Hematopoietic multipotent progenitor cell treated with erythropoietin and hydrocortisone succinate and interleukin-3 and kit ligand, for 17 days (in vitro differentiated cells): Measurements from ENCODE around the gene SYT2.
A peak's percentile ranks its signal among the peaks of the same experiment; 100 is the strongest.
"Not testable (repeated sequence)": the region's sequence is repeated elsewhere in the genome, so short reads cannot be mapped to it uniquely, and the experiment has no call there.

Experiments used
- DNase-seq: peaks from one replicate; pipeline ENCODE4 v3.0.0-alpha.2; 2015; ENCODE audit warnings: low spot score

Gene SYT2

DNA sequence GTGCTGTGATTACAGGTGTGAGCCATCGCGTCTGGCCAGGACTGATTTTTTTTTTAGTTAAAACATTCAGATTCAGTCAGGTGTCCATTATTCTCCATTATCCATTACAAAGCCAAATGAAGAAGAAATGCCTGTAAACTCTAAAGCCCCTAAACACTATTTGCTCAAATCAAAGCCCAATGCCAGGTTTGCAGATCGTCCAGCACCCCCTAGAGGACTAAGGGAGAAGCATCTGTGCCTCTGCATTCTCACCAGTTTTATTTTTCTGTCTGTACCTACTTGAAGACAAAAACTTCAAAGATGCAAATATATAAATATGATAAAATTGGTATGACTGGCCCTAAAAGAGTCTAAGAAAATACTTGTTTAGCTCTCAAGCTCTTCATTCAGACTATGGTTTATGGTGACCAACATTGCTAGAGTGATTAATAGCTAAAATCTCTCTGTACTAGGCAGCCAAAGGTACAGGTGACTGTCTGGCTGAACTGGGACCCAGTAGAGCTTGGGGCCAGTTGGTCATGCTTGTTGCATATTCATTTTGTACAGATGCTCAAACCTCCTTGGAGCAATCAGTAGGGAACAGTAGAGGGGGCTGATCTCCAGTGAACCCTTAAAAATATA lies 138.4 kb downstream of the SYT2 start:
- peak; percentile 33 for DNase-seq

DNA sequence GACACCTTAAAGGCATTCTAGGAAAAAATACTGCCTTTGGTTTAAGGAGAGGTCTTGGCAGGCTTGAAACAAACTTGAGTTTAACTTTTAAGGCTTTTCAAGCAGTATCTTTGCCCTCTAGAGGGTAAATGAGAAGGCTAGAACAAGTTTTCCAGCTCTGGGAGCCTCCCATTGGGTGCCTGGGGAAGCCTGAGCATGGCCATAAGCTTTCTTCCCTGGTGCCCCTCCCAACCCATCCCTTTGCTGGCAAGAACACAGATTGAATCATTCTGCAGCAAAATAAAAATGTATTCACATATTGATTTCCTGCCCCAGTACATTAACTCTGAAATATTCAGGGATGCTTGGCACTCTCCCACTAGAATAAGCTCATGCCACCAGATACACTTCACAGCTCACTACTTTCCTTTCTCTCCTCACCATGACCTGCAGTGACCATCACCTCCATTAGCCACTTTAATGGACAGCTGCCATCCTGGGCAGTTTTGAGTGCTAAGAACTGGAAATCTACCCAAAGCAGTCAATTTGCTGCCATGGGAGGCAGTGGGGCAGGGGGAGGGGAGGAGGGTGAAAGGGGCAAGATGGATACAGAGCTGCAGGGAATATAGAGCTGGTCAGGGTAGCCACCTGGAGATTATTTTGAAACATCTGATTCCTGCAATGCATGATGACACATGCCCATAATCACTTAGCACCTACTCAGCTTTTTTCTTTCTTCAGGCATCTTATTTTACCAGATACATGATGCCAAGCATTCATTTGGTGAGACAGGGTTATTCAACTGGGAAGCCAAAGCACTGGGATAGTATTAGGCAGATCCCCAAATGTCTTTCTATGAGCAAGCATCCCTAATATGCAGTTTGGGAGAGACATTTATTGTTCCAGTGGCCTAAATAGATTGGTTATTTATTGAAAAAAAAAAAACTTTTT lies 140.6 kb downstream of the SYT2 start:
- DNase-seq, result no peak

DNA sequence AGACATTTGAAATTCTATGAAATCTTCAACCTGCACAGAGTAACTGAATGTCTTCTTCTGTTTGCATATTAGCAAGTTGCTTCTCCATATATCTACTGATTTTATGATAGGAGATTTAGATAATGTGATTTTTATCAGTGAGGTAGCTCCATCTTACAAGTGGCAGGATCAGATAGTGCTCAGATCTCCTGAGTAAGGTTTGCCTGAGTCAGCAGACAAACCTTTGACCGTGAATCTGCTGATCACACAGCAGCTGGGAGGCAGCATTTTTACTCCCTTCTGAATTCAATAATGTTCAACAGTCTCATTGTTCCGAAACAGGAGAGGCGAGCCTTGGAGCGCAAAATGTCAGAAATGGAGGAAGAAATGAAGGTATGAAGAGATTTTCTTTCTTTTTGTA lies 141.4 kb downstream of the SYT2 start:
- no peak for DNase-seq

DNA sequence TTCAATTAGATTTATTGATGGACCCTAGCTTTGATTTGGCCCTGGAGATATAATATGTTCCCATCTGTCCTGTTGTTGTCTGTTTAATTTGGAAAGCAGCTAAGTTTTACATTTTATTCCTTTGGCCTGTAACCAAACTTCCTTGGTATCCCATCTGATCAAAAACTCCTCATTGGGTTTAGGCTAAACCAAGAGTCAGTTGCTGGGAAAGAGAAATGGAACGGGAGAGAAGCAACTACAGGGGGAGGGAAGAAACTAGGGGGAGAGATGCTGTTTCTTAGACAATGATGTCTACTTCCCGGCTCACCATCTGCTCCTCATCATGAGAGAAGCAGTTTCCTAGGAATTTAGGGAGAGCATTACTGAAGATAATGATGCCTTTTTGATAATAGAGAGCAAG lies 141.8 kb downstream of the SYT2 start:
- no peak for DNase-seq

DNA sequence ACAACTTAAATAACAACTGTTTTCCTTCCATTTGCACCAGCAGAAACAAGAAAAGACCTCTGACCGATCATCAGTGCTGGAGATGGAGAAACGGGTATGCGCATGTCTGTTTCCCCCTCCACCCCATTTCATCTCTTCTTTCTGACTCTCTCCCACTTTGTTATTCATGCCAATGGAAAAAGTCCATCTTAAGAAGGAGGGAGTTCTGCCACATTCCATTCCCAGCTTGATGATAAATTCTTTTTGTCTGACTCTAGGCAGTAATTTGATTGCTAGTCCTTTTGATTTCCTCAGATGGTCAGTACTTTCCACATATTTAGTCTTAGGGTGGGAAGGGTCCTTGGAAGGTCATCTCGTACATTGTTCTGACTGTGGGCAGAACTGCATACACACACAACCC lies 142.5 kb downstream of the SYT2 start:
- DNase-seq, result no peak

DNA sequence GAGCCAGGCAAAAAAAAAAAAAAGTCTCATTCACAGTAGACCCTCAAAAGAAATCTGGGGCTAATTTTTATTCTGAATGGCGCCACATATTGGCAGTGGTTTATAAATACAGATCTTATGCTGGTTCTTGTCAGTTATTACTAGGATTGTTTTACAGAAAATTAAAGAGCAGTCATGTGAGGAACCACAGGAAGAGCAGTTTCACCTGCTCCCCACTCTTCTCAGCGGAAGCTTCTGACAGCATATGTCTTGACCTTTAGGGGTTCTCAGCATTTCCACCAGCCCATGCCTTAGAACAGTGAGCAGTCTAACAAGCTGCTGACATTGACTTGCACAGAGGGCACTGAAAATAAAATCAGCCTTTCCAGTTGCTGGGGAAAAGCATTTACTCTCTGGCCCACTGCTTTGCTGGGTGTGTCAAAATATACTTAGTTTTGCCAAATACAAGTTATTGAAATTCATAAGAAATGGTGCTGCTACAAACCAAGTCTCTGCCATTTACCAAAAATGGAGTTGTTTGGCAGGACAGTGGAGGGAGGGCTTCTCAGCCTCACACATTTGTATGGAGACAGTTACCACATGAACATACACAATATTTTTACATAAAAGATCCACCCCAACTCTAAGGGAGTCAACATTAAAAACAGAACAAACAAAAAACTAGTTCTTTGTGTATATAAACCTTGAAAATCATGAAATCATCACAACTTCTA lies 144.2 kb downstream of the SYT2 start:
- no peak for DNase-seq

DNA sequence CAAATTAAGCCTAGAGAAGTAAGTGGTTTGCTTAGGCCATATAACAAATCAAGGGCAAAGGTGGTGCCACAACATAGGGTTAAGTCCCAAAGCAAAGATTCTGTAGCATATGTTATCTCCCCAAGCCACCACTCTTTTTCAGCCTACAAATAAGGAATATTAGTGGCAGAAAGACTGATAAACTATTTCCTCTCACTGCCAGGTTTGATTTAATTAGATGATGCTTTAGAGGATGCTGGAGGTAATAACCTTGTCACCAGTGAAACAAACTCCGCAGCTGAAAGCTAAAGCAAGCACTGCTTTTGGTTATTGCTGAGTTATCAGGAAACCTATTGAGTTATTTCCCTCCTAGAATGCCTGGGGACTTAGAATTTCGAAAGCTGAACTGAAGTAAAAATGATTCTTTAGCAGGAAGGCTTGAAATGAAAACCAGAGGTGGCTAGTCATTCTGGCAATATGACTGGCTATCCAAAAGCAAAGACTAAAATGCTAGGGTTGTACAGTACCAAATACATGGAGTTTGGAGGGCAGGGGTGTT lies 145.2 kb downstream of the SYT2 start:
- DNase-seq, result no peak

DNA sequence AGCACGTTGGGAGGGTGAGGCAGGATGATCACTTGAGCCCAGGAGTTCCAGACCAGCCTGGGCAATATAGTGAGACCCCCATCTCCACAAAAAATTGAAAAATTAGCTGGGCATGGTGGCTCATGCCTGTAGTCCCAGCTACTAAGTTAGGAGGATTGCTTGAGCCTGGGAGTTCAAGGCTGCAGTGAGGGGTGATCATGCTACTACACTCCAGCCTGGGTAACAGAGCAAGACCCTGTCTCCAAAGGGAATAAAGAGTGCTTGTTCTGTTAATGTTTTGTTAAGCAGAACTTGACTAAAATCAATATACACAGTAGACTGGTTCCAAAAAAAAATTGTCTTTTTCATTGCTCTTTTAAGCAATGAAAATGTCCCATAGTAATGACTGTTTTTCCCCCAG lies 146.4 kb downstream of the SYT2 start:
- no peak for DNase-seq

DNA sequence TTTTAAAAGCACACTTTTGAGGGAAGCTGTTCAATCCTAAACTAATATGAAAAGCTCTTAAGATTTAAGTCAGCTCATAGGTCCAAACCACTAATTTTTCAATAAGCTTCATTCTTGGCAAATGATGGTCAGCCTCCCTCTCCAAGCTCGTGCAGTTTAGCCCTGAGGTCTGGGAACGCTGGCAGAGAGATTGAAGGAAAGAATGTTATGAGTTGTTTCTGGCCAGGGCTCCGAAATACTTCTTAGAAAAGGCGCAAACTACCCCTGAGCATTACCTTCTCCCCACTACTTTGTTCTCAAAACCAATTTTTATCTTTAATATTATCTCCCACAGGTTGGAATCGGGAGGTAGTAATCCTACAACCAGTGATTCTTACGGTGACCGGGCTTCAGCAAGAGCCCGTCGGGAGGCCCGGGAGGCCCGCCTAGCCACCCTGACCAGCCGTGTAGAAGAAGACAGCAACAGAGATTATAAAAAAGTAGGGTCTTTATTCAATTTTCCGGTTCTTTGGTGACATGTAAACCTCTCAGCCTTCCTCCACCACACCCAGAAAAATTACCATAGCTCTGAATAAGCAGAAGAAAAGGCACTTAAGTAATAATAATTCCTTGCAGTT lies 147.7 kb downstream of the SYT2 start:
- DNase-seq, result no peak

DNA sequence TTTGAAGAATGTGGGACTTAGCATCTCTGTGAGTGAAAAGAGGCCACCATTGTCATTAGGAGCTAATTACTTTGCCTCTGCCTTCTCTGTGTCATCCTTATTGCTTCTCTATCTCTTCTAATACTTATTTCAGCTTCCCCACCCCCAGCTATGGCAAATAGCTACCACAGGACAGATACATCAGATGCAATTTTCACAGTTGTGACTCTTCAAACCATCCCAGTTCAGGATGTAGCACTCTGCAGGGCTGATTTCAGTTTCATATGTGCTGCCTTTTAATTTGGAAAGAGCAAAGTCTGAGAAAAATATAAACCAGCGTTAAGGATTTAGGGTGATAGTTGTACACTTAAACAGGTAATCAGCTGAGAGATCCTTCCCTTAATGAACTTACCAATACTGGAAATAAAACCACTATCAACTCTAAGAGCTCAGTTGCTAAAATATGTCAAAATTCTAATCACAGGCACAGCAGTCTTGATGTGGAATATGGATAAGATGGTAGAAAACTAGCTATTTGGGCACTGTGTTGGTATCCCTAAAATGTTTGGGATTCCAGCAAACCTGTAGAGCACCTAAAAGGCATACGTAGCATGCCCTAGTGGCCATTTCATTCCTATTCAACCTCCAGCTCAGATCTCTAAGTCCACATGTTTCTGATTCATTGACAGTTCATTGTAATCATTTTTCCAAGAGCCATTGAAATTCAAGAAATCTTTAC lies 148.4 kb downstream of the SYT2 start:
- DNase-seq, result no peak

DNA sequence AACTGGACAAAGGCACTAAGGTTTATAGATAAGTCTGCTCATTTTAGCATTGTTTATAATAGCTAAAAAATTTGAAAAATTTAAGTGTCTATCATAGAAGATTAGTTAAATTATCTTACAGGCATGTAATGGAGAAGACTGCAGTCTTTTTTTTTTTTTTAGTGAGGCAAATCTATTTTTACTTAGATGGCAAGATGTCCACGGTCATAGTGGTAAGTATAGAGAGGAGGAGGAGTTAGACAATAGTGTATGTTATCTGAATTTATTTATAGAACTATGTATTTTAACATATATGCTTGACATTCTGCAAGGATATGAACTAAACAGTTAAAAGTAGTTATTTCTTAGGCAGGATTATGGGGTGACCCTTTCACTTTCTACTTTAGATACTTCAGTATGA lies 149.0 kb downstream of the SYT2 start:
- no peak for DNase-seq

DNA sequence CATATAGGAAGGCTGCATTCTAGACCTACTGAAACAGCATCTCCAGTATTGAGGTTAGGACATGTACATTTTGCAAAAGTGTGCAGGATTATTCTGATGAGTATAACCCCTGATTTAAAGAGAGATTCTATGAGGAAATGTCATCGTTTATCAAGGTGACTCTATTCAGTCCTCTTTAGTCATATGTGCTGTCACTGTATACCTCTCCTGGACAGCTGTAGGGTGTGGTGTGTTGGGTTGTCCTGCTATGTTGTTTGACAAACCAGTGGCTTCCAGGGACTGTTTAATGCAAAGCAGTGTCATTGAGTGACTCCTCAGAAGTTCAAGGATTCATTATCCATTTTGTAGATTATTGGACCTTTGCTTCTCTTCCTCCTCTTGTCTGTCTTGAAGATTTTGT lies 152.6 kb downstream of the SYT2 start:
- DNase-seq, result not testable (repeated sequence)

DNA sequence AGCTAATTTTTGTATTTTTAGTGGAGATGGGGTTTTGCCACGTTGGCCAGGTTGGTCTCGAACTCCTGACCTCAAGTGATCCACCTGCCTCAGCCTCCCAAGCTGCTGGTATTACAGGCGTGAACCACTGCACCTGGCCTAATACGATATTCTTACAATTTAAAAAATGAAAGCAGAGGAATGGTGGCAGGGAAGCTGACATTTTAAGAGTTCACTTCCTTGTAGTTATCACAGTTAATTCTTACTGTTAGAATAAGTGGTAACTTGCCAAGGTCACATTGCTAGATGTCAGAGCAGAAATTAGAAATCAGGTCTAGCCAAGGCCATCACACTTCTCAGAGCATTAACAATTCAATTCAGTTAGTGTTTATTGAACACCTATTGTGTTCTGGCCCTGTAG lies 154.2 kb downstream of the SYT2 start:
- not testable (repeated sequence) for DNase-seq

DNA sequence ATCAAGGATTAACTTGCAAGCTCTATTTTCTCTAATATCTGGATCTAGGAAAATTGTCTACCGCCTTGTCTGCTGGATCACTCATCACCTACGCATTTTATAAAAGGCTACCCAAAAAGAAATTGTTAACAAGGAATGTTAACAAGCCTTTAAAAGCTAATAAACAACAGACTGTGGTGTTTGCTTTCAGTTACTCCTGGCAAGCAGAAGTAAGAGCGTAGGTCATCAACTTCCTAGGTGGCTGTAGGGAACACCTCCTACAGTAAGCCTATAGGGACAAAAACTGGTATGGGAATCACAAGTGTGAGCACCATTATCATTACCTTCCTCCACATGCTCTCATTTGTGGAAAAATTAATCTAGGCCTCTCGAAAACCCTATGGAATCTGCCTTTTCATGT lies 155.6 kb downstream of the SYT2 start:
- not testable (repeated sequence) for DNase-seq

DNA sequence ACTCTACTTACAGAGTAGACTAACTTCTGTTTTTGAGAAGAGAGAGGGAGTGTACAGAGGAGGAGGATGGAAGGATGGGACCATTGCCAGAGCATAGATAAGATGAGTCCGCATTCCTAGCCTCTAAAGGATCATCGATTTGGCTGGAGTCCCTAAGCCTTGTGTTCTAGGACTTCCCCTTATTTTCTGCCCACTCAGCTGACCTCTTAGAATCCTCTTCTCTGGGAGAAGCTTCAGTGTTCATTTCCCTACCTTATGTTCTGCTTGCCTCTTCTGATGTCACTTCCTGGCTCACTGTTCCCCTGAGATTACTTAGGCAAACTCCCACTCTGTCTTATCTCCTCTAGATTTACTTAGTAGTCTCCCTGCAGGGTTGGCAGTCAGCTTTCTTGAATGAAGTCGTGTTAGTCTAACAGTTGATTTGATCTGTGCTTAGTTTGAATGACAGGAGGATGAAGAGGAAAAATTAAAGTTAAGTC lies 156.7 kb downstream of the SYT2 start:
- DNase-seq, result peak; percentile 16

DNA sequence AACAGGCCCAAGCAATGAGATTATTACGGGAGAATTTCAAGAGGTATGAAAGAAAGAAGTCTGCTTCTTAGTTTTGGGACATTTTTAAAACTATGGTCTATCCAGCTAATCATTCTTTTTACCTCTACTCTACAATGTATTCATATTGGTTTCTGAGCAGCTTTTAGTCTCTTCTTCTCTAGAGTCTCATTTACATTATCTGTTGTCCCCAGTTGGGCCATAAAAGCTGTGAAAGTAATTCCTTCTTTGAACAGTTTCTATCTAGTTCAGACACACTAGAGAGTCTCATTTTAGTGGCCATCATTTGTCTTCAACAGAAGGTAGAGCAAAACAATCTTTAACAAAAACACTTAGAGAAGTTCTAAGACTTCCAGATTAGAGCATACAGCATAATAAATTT lies 157.2 kb downstream of the SYT2 start:
- not testable (repeated sequence) for DNase-seq

DNA sequence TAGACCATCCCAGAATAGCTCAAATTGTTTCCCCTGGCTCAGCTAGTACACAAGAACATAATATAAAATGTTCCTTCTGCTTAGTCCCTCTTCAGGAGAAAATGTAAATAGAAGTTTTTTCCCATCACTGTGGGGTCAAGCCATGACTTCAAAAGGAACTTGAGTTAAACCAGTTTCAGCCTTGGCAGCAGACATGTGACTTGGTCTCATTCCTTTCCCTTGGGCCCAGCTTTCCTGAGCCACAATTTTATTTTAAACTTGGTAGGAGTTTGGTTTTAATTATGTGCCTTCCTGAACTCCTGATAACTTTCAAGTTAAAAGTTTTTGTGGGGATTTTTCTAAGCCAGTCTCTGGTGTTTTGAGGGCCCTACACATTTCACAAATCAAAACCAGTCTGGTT lies 157.6 kb downstream of the SYT2 start:
- not testable (repeated sequence) for DNase-seq

DNA sequence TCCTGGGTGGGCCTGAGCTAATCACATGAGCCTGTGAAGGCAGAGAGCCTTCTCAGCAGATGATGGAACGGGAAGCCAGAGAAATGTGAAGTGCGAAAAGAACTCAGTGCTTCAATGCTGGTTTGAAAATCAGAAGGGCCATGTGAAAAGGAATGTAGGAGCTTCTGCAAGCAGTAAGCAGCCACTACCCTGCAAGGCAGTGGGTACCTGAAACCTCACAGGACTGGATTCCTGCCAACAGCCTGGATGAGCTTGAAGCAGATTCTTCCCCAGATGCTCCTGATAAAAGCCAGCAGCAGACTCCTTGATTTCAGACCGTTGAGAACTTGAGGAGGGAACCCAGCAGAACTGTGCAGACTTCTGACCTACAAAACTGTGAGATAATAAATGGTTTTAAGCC lies 158.6 kb downstream of the SYT2 start:
- no peak for DNase-seq

DNA sequence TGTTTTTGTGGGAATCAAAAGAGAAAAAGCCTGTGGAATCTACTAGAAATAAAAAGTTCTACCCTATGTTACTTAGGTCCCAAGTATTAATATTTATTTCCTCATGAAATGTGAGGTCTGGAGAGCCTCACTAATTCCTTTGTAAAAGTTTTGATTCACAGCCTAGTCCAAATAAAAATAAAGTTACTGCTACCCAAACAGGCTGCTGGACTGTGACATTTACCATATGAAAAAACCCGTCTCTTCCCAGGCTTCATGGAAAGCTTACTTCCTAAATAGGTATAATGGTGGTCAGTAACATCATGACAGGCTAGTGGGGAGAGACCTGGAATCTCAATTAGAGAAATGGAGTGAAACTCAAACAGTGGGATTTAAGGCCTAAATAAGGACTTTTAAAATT lies 160.2 kb downstream of the SYT2 start:
- not testable (repeated sequence) for DNase-seq

DNA sequence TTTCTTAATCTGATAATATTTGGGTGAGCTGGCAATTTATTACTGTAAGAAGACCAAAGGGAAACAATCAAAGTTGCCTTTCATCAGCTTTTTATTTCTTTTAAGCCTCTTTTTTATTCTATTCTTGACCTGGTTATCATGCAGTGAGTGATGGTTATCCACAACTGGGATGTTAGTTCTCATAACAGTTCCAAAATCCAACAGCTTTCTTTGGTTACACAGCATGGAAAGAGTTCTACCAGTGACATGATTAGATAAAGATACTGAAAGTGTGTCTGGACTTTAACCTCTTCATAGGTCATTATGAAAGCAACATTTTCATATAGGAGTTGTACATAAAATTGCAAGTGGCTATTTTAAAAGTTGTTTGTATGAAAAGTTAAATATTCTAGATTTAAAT lies 163.0 kb downstream of the SYT2 start:
- DNase-seq, result no peak

DNA sequence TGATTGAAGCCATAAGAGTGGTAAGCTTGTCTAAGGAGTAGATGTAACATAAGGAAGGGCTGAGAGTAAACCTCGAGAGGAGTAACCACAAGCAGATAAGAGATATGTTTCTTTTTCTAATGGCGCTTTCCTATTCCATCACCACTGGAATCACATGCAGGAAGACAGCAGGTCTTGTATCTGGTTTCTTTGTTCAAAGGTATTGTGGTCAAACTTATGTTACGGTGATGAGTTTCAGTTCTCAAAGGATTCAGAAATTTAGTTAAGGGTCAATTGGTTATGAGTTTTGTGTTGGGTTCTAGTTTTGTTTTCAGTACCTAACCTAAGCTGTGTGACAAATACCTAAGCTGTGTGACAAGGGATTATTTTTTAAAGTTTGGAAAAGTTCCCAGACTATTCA lies 163.5 kb downstream of the SYT2 start:
- DNase-seq, result not testable (repeated sequence)
